ENCODE measurements around the gene LRRC1.
"Not testable (repeated sequence)": the region's sequence is repeated elsewhere in the genome, so short reads cannot be mapped to it uniquely, and the experiment has no call there.

LRRC1 gene

GRCh38 chr6:53773044-53773696 lies 21.6 kb upstream of the LRRC1 start:
- H3K4me3 ChIP-seq (ENCODE audit: low read depth, low read length) = no peak overlapping the region
- TF ChIP-seq REPIN1 (tag by site-specific recombination; IDR thresholded peaks at IDR 0.05; ENCODE audit: low read depth) (no peak), PRDM6 (tag by site-specific recombination; IDR thresholded peaks at IDR 0.05) (no peak), ZNF112 (tag by site-specific recombination; IDR thresholded peaks at IDR 0.05) (no peak), ZNF37A (tag by site-specific recombination; IDR thresholded peaks at IDR 0.05) (no peak), ZNF560 (tag by site-specific recombination; IDR thresholded peaks at IDR 0.05; ENCODE audit: borderline replicate concordance) (no peak), ZNF350 (tag by site-specific recombination; IDR thresholded peaks at IDR 0.05) (no peak), ZNF621 (tag by site-specific recombination; IDR thresholded peaks at IDR 0.05) (no peak), ZNF140 (tag by site-specific recombination; IDR thresholded peaks at IDR 0.05) (no peak), ZNF600 (tag by site-specific recombination; IDR thresholded peaks at IDR 0.05) (no peak), ZBTB8A (tag by site-specific recombination; IDR thresholded peaks at IDR 0.05) (no peak), ZNF530 (tag by site-specific recombination; IDR thresholded peaks at IDR 0.05; ENCODE audit: low read depth) (no peak), ZNF488 (tag by site-specific recombination; IDR thresholded peaks at IDR 0.05) (no peak), ZNF404 (tag by site-specific recombination; IDR thresholded peaks at IDR 0.05) (no peak), FEZF1 (tag by site-specific recombination; IDR thresholded peaks at IDR 0.05) (no peak)
- H3K4me1 ChIP-seq (ENCODE audit: control insufficient read depth, insufficient read depth, low read length) = peaks cover 6% of the 10 kb centered on the region
- no peak overlapping the region for H3K27ac ChIP-seq (ENCODE audit: extremely low read depth, low read depth, low read length)
- H3K9me3 ChIP-seq (ENCODE audit: control insufficient read depth, insufficient read depth, low read depth, low read length) = no peaks in the 10 kb centered on the region
- ChIA-PET CTCF (interaction anchor here (1.0 to 1.4 kb wide), 2 partner anchors 37 to 45 kb away, joined by 3 to 4 read pairs; no protein-coding TSS in a partner anchor), POLR2A (no interaction called here)
- H3K36me3 ChIP-seq (ENCODE audit: control insufficient read depth in 2 of 2, insufficient read depth in 1 of 2, low read length in 2 of 2) = no peaks in the 10 kb centered on the region

GRCh38 chr6:53776152-53776551 lies 18.7 kb upstream of the LRRC1 start:
- CTCF ChIA-PET; H3K36me3 ChIP-seq (ENCODE audit: control insufficient read depth in 2 of 2, insufficient read depth in 1 of 2, low read length in 2 of 2); H3K9me3 ChIP-seq (ENCODE audit: control insufficient read depth, insufficient read depth, low read depth, low read length); H3K4me3 ChIP-seq (ENCODE audit: low read depth, low read length); H3K4me1 ChIP-seq (ENCODE audit: control insufficient read depth, insufficient read depth, low read length); POLR2A ChIA-PET; H3K27ac ChIP-seq (ENCODE audit: extremely low read depth, low read depth, low read length): not testable (repeated sequence)

- CTCF ChIA-PET; POLR2A ChIA-PET; H3K27ac ChIP-seq (ENCODE audit: extremely low read depth, low read depth, low read length); H3K4me3 ChIP-seq (ENCODE audit: low read depth, low read length); H3K4me1 ChIP-seq (ENCODE audit: control insufficient read depth, insufficient read depth, low read length); H3K9me3 ChIP-seq (ENCODE audit: control insufficient read depth, insufficient read depth, low read depth, low read length); H3K36me3 ChIP-seq (ENCODE audit: control insufficient read depth in 2 of 2, insufficient read depth in 1 of 2, low read length in 2 of 2): not testable (repeated sequence)
These were observed 9.8 kb upstream of the LRRC1 start for GRCh38 chr6:53784991-53785390.

- Histone ChIP-seq H3K4me1 (ENCODE audit: control insufficient read depth, insufficient read depth, low read length) (no peaks in the 10 kb centered on the region), H3K36me3 (ENCODE audit: control insufficient read depth in 2 of 2, insufficient read depth in 1 of 2, low read length in 2 of 2) (no peaks in the 10 kb centered on the region), H3K9me3 (ENCODE audit: control insufficient read depth, insufficient read depth, low read depth, low read length) (0 out of 2 replicates have a peak, but pooled peaks cover 3% of the 10 kb centered on the region), H3K4me3 (ENCODE audit: low read depth, low read length) (no peak overlapping the region), H3K27ac (ENCODE audit: extremely low read depth, low read depth, low read length) (no peak overlapping the region)
- CTCF ChIA-PET = interaction anchor here (1.5 kb wide), 1 partner anchor 8 kb away, joined by 4 read pairs; the partner anchor contains the start of gene LRRC1
- POLR2A ChIA-PET = no interaction called here
- TF ChIP-seq TRIM28 (IDR thresholded peaks at IDR 0.05; ENCODE audit: borderline replicate concordance, low read length) (no peak), GLIS1 (tag by site-specific recombination; IDR thresholded peaks at IDR 0.05) (no peak), ZSCAN5A (tag by site-specific recombination; IDR thresholded peaks at IDR 0.05) (no peak), ZNF302 (tag by site-specific recombination; IDR thresholded peaks at IDR 0.05; ENCODE audit: low read depth) (no peak), SP7 (tag by site-specific recombination; IDR thresholded peaks at IDR 0.05) (no peak), ZNF223 (tag by site-specific recombination; IDR thresholded peaks at IDR 0.05) (no peak), ZNF600 (tag by site-specific recombination; IDR thresholded peaks at IDR 0.05) (no peak), INSM2 (tag by site-specific recombination; IDR thresholded peaks at IDR 0.05) (no peak), ZBTB7A (tag by site-specific recombination; IDR thresholded peaks at IDR 0.05; ENCODE audit: low read depth) (no peak), ZNF843 (tag by site-specific recombination; IDR thresholded peaks at IDR 0.05) (no peak), ZNF558 (tag by site-specific recombination; IDR thresholded peaks at IDR 0.05) (no peak), ZNF560 (tag by site-specific recombination; IDR thresholded peaks at IDR 0.05; ENCODE audit: borderline replicate concordance) (no peak)
These were observed 8.0 kb upstream of the LRRC1 start for GRCh38 chr6:53786832-53787231.

Data from HEK293 (cell line).